GM19099 (cell line): ENCODE results near the gene OXGR1.

ENCODE experiments used
- POLR2A ChIP-seq: IDR thresholded peaks from 3 replicates; pipeline ENCODE4 v1.6.1; 2011; ENCODE audit warnings: low read depth; ENCODE audit not compliant: insufficient read length; ENCODE audit errors: extremely low read depth

OXGR1 gene

GRCh38 chr13:97012251-97013048, 18.2 kb upstream of the OXGR1 start:
- TF ChIP-seq POLR2A: no peak

- TF ChIP-seq POLR2A: no peak
Observed at GRCh38 chr13:97011446-97012131, 17.3 kb upstream of the OXGR1 start.

- no peak for TF ChIP-seq POLR2A
Observed at GRCh38 chr13:97008643-97009042, 14.4 kb upstream of the OXGR1 start.

- TF ChIP-seq POLR2A: no peak
Observed at GRCh38 chr13:97005625-97006262, 11.5 kb upstream of the OXGR1 start.

GRCh38 chr13:97004886-97005285, 10.6 kb upstream of the OXGR1 start:
- no peak for TF ChIP-seq POLR2A

GRCh38 chr13:97004096-97004876, 10.0 kb upstream of the OXGR1 start:
- TF ChIP-seq POLR2A: no peak

- TF ChIP-seq POLR2A: no peak
Observed at GRCh38 chr13:97003071-97003470, 8.8 kb upstream of the OXGR1 start.

- TF ChIP-seq POLR2A: no peak
Observed at GRCh38 chr13:97002581-97002980, 8.3 kb upstream of the OXGR1 start.

- no peak for TF ChIP-seq POLR2A
Observed at GRCh38 chr13:97001636-97002035, 7.4 kb upstream of the OXGR1 start.

- no peak for TF ChIP-seq POLR2A
Observed at GRCh38 chr13:97000295-97000925, 6.1 kb upstream of the OXGR1 start.

- no peak for TF ChIP-seq POLR2A
Observed at GRCh38 chr13:96999091-96999490, 4.8 kb upstream of the OXGR1 start.

GRCh38 chr13:96998051-96998450, 3.8 kb upstream of the OXGR1 start:
- no peak for TF ChIP-seq POLR2A

GRCh38 chr13:96996886-96997285, 2.6 kb upstream of the OXGR1 start:
- TF ChIP-seq POLR2A: no peak

GRCh38 chr13:96996107-96996506, 1.8 kb upstream of the OXGR1 start:
- TF ChIP-seq POLR2A: no peak

GRCh38 chr13:96994858-96995243, 575 bp upstream of the OXGR1 start:
- no peak for TF ChIP-seq POLR2A

GRCh38 chr13:96993634-96994016, 651 bp downstream of the OXGR1 start:
- TF ChIP-seq POLR2A: no peak

GRCh38 chr13:96992633-96993032, 1.6 kb downstream of the OXGR1 start:
- no peak for TF ChIP-seq POLR2A
